GM23248 (cell line): ENCODE results near the gene MOGAT2. TPM values are rescaled to one million over a fixed set of nuclear protein-coding genes. Genes with fewer than 3 reads are reported as not detected.

Source experiments
- DNase-seq: peaks from one replicate; pipeline ENCODE4 v3.0.0-alpha.2; 2015
- H2AFZ ChIP-seq: fragments of 200-600 bp; sonication (generic); 2 replicates; pipeline ENCODE4 v1.6.1; 2016; ENCODE audit warnings: antibody characterized with exemption
- H3F3A ChIP-seq: fragments of 200-600 bp; sonication (generic); 2 replicates; pipeline ENCODE4 v1.6.1; 2016; ENCODE audit warnings: mild to moderate bottlenecking, antibody characterized with exemption, mixed run types; ENCODE audit not compliant: insufficient read depth
- H3K27ac ChIP-seq: fragments of 200-600 bp; sonication (generic); 2 replicates; pipeline ENCODE4 v1.5.1; 2016; ENCODE audit warnings: mild to moderate bottlenecking
- H3K27me3 ChIP-seq: fragments of 200-600 bp; sonication (generic); replicated peaks from 2 replicates; pipeline ENCODE4 v1.6.1; 2016; ENCODE audit warnings: mild to moderate bottlenecking; ENCODE audit not compliant: insufficient read depth
- H3K36me3 ChIP-seq: fragments of 200-600 bp; sonication (generic); 2 replicates; pipeline ENCODE4 v1.6.1; 2016; ENCODE audit warnings: low read depth, mild to moderate bottlenecking
- H3K4me1 ChIP-seq: fragments of 200-600 bp; sonication (generic); 2 replicates; pipeline ENCODE4 v1.6.1; 2016; ENCODE audit warnings: mild to moderate bottlenecking; ENCODE audit not compliant: insufficient read depth
- H3K4me2 ChIP-seq: fragments of 200-600 bp; sonication (generic); one replicate; pipeline ENCODE4 v1.6.1; 2016; ENCODE audit warnings: mild to moderate bottlenecking; ENCODE audit not compliant: unreplicated experiment
- H3K4me3 ChIP-seq: fragments of 200-600 bp; sonication (generic); 2 replicates; pipeline ENCODE4 v1.5.1; 2016; ENCODE audit warnings: mild to moderate bottlenecking
- H3K79me2 ChIP-seq: fragments of 200-600 bp; sonication (generic); 2 replicates; pipeline ENCODE4 v1.6.1; 2016; ENCODE audit warnings: mild to moderate bottlenecking; ENCODE audit not compliant: insufficient read depth
- H3K9ac ChIP-seq: fragments of 200-600 bp; sonication (generic); 2 replicates; pipeline ENCODE4 v1.6.1; 2016; ENCODE audit warnings: mild to moderate bottlenecking
- H3K9me2 ChIP-seq: fragments of 200-600 bp; sonication (generic); 2 replicates; pipeline ENCODE4 v1.6.1; 2016; ENCODE audit warnings: mixed run types, mild to moderate bottlenecking, moderate library complexity; ENCODE audit not compliant: insufficient read depth
- H3K9me3 ChIP-seq: fragments of 200-600 bp; sonication (generic); one replicate; pipeline ENCODE4 v1.6.1; 2017; ENCODE audit warnings: low read depth
- H4K20me1 ChIP-seq: fragments of 200-600 bp; sonication (generic); 2 replicates; pipeline ENCODE4 v1.6.0; 2016; ENCODE audit not compliant: insufficient read depth
- EZH2 ChIP-seq: fragments of 200-600 bp; sonication (generic); IDR thresholded peaks from 2 replicates; pipeline ENCODE4 v1.6.1; 2018; ENCODE audit warnings: antibody characterized with exemption, mild to moderate bottlenecking; ENCODE audit not compliant: insufficient read depth, poor library complexity, severe bottlenecking
- EZH2phosphoT487 ChIP-seq: fragments of 200-600 bp; sonication (generic); IDR thresholded peaks from 2 replicates; pipeline ENCODE4 v1.6.1; 2018; ENCODE audit warnings: antibody characterized with exemption, moderate library complexity, mild to moderate bottlenecking, low read depth; ENCODE audit not compliant: insufficient read depth
- WGBS, 2 experiments: methylation state at CpG; one replicate each; pipeline ENCODE4 v1.1.6; 2015 to 2017; ENCODE audit warnings: low lambda C conversion rate in 2 of 2, low coverage in 1 of 2; ENCODE audit errors: missing lambda C conversion rate in 2 of 2; 5-methylcytosine and 5-hydroxymethylcytosine counted together
- in situ Hi-C: fragments of 300-500 bp; cut with MboI; formaldehyde crosslinking; loops from 2 replicates; pipeline ENCODE4 v1.15.0; 2020
- polyA plus RNA-seq: library from polyadenylated mRNA; unstranded; fragments of >200 nt; fragmentation: Nextera tagmentation; extraction: Ambion mirVana; gene quantifications from 2 replicates; pipeline ENCODE4 v1.2.1, GENCODE V29; 2016
- total RNA-seq: library from RNA; depleted of rRNA; stranded (reverse); fragments of >200 nt; shearing (Covaris generic); gene quantifications from 2 replicates; pipeline ENCODE4 v1.2.3, GENCODE V29; 2014

MOGAT2 gene
- total and polyA plus RNA-seq, 2 experiments from 2014 or later, result not detected

GRCh38 chr11:75718419-75719339 lies 1.0 kb downstream of the MOGAT2 start:
- TF ChIP-seq EZH2 (no peak), EZH2phosphoT487 (no peak)
- H4K20me1 ChIP-seq, result no peaks in the 10 kb centered on the region
- H3K9ac ChIP-seq, result no peak overlapping the region
- WGBS, 2 experiments, result 55 to 60% methylated on average over 7 of the region's 7 CpGs
- in situ Hi-C loops, result loop anchor here (10.0 kb wide), 1 partner anchor 146 kb away; no protein-coding TSS in a partner anchor
- no peak for DNase-seq
- no peaks in the 10 kb centered on the region for H3K27me3 ChIP-seq
- no peaks in the 10 kb centered on the region for H3F3A ChIP-seq
- H2AFZ ChIP-seq, result no peak overlapping the region
- no peak overlapping the region for H3K4me2 ChIP-seq
- H3K4me1 ChIP-seq, result no peaks in the 10 kb centered on the region
- no peaks in the 10 kb centered on the region for H3K79me2 ChIP-seq
- H3K9me3 ChIP-seq, result no peaks in the 10 kb centered on the region
- H3K27ac ChIP-seq, result no peak overlapping the region
- no peaks in the 10 kb centered on the region for H3K9me2 ChIP-seq
- no peak overlapping the region for H3K4me3 ChIP-seq
- no peaks in the 10 kb centered on the region for H3K36me3 ChIP-seq

- Histone ChIP-seq H2AFZ (no peak overlapping the region), H3K9me3 (no peaks in the 10 kb centered on the region), H3K27ac (no peak overlapping the region), H3K4me3 (no peak overlapping the region), H3K4me2 (no peak overlapping the region), H4K20me1 (no peaks in the 10 kb centered on the region), H3F3A (no peaks in the 10 kb centered on the region), H3K79me2 (no peaks in the 10 kb centered on the region), H3K4me1 (no peaks in the 10 kb centered on the region), H3K36me3 (no peaks in the 10 kb centered on the region), H3K9ac (no peak overlapping the region), H3K27me3 (no peaks in the 10 kb centered on the region), H3K9me2 (no peaks in the 10 kb centered on the region)
- WGBS, 2 experiments, result 91% methylated on average over 13 to 14 of the region's 14 CpGs
- in situ Hi-C loops, result loop anchor here (10.0 kb wide), 1 partner anchor 145 kb away; no protein-coding TSS in a partner anchor
- DNase-seq, result no peak
- TF ChIP-seq EZH2phosphoT487 (no peak), EZH2 (no peak)
These were observed 2.0 kb downstream of the MOGAT2 start for GRCh38 chr11:75719340-75720239.

DNA sequence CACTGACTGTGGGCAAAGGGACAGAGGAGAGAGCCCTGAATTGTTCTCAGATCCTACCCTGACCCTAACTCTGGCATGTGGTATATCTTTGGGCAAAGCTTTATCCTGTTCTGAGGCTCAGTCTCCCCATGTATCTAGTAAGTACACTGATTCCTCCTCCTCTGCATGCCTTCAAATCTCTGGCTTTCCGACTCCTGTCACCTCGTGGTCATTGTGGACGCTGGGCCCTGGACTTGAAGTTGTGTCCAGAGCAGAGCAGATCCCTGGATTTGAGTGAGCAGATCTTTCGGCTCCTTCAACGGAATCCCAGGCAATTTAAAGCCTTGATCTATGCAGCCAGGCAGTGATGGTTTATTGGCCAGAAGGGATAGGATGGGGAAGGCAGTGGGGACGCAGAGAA lies 3.0 kb downstream of the MOGAT2 start:
- Histone ChIP-seq H3K4me1 (no peaks in the 10 kb centered on the region), H3K4me3 (no peak overlapping the region), H3K36me3 (no peaks in the 10 kb centered on the region), H3F3A (no peaks in the 10 kb centered on the region), H2AFZ (no peak overlapping the region), H3K9ac (no peak overlapping the region), H3K27ac (no peak overlapping the region), H3K79me2 (no peaks in the 10 kb centered on the region), H3K9me2 (no peaks in the 10 kb centered on the region), H3K4me2 (no peak overlapping the region), H3K27me3 (no peaks in the 10 kb centered on the region), H3K9me3 (no peaks in the 10 kb centered on the region), H4K20me1 (no peaks in the 10 kb centered on the region)
- in situ Hi-C loops, result no loop called here
- 79 to 84% methylated on average over 6 of the region's 6 CpGs for WGBS, 2 experiments
- TF ChIP-seq EZH2 (no peak), EZH2phosphoT487 (no peak)
- no peak for DNase-seq
